ENCODE measurements around the gene LCE5A.
A peak's percentile ranks its signal among the peaks of the same experiment; 100 is the strongest.
"Not testable (repeated sequence)": the region's sequence is repeated elsewhere in the genome, so short reads cannot be mapped to it uniquely, and the experiment has no call there.

Gene LCE5A
- 0 reads per million in 2 experiments for total RNA-seq

- no peak for DNase-seq (ENCODE audit: low read depth)
Measured at GRCh38 chr1:152510503-152510902, at the start of gene LCE5A. LCE5A (plus strand) TSS chr1:152510803; CDS start chr1:152511535, 732 bp downstream.

GRCh38 chr1:152461544-152461943 is 49.1 kb upstream of the LCE5A start:
- peak; percentile 52 for DNase-seq (ENCODE audit: low read depth)

- no peak for DNase-seq (ENCODE audit: low read depth)
Measured at GRCh38 chr1:152462636-152463035, 48.0 kb upstream of the LCE5A start.

GRCh38 chr1:152466217-152466616 is 44.4 kb upstream of the LCE5A start:
- no peak for DNase-seq (ENCODE audit: low read depth)

- DNase-seq (ENCODE audit: low read depth) = no peak
Measured at GRCh38 chr1:152473887-152474537, 36.6 kb upstream of the LCE5A start.

GRCh38 chr1:152479792-152480595 is 30.6 kb upstream of the LCE5A start:
- peak; percentile 38 for DNase-seq (ENCODE audit: low read depth)

GRCh38 chr1:152481869-152482664 is 28.5 kb upstream of the LCE5A start:
- no peak for DNase-seq (ENCODE audit: low read depth)

GRCh38 chr1:152486400-152487006 is 24.1 kb upstream of the LCE5A start:
- no peak for DNase-seq (ENCODE audit: low read depth)

GRCh38 chr1:152487871-152488270 is 22.7 kb upstream of the LCE5A start:
- DNase-seq (ENCODE audit: low read depth) = no peak

GRCh38 chr1:152491537-152491936 is 19.1 kb upstream of the LCE5A start:
- DNase-seq (ENCODE audit: low read depth) = not testable (repeated sequence)

GRCh38 chr1:152495066-152495675 is 15.4 kb upstream of the LCE5A start:
- no peak for DNase-seq (ENCODE audit: low read depth)

- no peak for DNase-seq (ENCODE audit: low read depth)
Measured at GRCh38 chr1:152497273-152497672, 13.3 kb upstream of the LCE5A start.

- DNase-seq (ENCODE audit: low read depth) = no peak
Measured at GRCh38 chr1:152501704-152502103, 8.9 kb upstream of the LCE5A start.

GRCh38 chr1:152502496-152503180 is 8.0 kb upstream of the LCE5A start:
- no peak for DNase-seq (ENCODE audit: low read depth)

- no peak for DNase-seq (ENCODE audit: low read depth)
Measured at GRCh38 chr1:152505083-152505482, 5.5 kb upstream of the LCE5A start.

GRCh38 chr1:152506899-152507498 is 3.6 kb upstream of the LCE5A start:
- DNase-seq (ENCODE audit: low read depth) = no peak

- no peak for DNase-seq (ENCODE audit: low read depth)
Measured at GRCh38 chr1:152511596-152511995, 993 bp downstream of the LCE5A start.

GRCh38 chr1:152513081-152513480 is 2.5 kb downstream of the LCE5A start:
- no peak for DNase-seq (ENCODE audit: low read depth)

- DNase-seq (ENCODE audit: low read depth) = no peak
Measured at GRCh38 chr1:152514715-152515433, 4.3 kb downstream of the LCE5A start.

- no peak for DNase-seq (ENCODE audit: low read depth)
Measured at GRCh38 chr1:152515434-152515783, 4.8 kb downstream of the LCE5A start.
